NOMO-1 treated with DMSO at 0.1 percent for 48 hours (cell line): ENCODE results near the gene SH3RF3.

Source experiments
- DNase-seq: peaks from one replicate; lab custom pipeline; 2025; ENCODE audit not compliant: unreplicated experiment; lab: John Stamatoyannopoulos, UW

SH3RF3 gene

DNA sequence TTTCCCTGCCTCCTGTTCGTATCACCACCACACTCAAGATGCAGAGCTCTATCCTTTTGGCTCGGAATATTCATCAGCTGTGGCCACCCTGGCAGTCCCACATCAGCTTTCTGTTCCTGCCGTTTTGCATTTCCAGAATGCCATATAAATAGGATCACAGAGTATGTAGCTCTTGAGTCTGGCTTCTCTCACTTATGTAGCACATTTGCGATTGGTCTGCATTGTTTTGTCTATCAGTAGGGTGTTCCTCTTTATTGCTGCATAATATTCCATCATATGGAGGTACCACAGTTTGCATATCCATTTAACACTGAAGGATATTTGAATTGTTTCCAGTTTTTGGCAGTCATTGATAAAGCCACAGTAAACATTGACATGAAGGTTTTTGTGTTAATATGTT is 104.6 kb downstream of the SH3RF3 start:
- DNase-seq, result no peak

DNA sequence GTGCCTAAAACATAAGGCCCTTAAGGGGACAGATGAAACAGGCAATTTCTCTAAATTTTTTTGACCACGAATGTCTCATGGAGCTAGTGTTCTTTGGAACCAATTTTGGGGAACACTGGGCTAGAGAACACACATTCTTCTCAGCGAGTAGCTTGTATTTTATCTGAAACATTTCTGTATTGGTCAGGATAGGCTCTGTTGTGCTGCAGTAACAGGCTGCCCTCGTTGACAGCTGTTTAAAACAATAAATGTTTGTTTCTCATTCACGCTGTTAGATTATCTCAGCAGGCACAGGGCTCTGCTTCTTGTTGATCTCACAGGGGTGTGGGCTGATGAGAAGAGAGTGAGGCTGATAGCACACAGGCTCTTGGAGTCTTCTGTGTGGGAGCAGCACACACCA is 105.3 kb downstream of the SH3RF3 start:
- DNase-seq, result no peak

DNA sequence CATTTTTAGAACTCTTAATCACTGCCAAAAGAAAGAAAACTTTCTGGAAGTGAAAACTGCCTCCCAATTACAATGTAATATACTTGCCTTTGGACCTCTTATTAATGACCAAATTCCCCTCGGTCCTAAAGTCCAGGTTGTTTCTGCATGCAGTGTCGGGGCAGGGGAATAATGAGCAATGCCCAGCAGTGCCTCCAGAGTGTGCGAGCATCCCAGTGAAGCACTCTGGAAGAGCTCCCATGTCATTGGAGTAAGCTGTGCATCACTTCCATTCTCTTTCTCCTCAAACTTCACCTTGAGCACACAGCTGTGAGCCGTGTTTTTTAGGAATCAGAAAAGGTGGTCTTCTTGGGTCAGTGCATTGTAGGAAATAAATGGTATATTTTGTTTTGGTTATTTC is 107.1 kb downstream of the SH3RF3 start:
- no peak for DNase-seq

DNA sequence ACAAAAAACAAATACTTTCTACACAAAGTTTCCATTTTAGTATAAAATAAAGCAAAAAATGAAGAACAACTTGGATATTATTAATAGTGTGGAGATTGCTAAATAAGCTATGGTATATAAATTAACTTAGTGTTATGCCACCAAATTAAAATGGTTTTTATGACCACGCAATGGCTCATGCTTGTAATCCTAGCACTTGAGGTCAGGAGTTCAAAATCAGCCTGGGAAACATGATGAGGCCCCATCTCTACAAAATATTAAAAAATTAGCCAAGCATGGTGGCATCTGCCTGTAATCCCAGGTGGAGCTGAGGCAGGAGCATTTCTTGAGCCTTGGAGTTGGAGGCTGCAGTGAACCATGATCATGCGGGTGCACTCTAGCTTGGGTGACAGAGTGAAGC is 108.8 kb downstream of the SH3RF3 start:
- no peak for DNase-seq

DNA sequence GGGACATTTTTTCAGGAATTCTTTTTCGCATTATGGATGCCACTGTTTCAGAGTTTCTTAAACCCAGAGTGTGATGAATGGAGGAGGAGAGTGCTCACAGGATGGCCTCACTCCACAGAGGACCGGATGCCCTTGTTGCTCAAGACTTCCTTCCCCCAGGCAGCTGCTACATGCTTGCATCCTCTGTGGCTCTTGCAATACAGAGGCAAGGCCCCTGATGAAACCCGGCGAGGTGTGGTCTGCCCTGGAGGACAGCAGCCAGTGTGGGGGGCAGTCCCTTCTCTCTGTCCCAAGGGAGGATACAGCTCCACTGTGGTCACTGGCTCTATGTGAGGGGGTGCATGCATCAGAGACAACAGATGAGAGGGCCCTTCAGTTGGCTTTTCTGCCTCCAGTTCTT is 109.6 kb downstream of the SH3RF3 start:
- DNase-seq, result peak; percentile 96

DNA sequence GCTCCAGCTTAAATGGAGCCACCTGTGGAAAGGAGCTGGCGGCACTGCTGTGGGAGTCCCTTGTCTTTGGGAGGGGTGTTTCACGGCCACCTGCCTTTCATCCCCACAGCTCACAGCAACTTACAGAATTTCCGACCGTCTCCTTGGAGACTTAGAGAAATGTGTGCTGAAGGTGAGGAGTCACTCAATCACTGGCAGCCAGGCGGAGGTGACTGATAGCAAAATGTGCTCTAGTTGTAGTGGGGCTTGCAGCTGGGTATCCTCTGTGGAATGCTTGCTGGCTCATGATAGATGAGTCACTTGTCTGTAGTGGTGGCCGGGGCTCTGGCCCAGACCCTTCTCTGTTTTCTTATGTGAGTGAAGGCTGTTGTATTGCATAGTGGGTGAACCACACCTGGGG is 110.7 kb downstream of the SH3RF3 start:
- no peak for DNase-seq

DNA sequence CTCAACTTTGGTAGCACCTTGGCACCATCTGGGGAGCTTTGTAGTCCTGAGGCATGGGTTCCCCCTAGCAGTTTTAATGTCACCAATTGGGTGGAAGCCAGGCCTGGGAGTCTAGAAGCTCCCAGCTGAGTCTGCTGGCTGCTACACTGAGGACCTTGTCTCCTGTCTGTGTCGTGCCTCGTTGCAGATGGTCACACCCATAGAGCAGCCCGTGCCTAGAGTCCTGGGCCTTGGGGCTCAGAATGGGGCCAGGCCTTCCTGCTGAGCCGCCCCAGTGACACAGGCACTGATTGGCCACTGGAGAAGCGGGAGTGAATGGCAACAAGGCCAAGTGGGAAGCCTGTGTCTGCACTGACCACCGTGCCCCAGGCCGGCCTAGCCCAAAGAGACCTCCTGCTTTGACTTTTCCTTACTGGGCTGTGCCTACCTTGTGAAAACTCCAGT is 113.2 kb downstream of the SH3RF3 start:
- DNase-seq, result no peak

DNA sequence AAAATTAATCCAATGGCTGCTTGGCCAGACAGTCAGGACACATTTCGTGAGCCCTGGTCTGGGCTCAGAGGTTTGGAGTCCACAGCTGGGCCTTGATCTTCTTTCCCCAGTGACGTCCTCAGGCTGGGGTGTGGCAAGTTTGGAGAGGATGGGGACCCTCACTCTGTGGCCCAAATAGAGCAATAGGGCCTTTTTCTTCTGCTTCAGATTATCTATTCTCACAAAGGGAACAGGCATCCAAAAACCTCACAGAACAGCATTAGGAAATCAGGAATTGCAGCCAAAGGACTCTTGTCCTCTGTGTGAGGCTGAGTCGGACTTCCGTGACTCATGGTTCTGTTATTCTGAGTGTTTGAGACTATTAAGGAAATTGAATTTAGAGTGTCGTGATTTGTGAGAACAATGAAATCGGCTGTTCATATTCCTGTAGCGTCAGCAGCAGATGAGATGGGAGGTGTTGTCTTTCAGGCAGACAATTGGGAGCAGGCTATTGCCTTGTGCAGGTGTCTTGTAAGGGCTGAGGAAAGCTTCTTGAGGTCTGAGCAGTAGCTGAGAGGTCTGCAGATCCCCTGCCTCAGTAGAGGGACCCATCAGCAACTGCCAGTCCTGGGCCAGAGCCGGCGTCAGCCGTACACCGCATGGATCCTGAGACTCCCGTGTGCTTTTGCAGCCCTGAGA is 113.8 kb downstream of the SH3RF3 start:
- DNase-seq, result no peak

DNA sequence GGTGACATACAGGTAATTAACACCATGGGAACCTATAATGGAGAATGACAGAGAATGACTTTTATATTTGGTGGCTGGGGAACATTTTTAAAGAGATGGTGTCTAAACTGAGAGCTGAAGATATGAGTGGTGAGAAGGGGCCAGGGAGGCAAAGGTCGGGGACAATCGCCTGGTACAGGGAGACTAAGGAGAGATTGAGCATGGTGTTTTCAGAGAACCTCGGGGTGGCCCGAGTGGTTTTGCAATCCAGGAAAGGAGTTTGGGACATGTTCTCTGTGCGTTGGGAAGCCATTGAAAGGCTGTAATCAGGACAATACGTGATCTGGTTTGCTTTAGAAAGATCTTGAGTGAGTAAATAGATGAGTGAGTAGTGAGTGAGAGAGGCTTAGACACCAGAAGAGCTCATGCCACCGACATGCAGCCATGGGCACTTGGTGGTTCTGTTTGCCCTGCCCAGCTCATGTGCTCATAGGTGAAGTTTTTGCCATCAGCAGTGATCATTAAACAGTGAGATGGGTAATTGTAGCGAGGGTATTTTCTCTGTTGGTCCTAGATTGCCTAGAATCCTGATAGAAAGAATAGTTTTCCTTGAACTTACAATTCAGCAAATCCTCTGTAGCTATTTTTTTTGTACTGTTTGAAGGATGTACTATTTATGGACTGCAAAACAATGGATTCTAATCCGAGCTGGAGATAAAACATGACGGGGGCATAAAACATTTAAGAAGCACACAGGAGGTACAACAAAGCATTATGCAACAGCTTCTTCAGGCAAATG is 114.7 kb downstream of the SH3RF3 start:
- DNase-seq, result no peak

DNA sequence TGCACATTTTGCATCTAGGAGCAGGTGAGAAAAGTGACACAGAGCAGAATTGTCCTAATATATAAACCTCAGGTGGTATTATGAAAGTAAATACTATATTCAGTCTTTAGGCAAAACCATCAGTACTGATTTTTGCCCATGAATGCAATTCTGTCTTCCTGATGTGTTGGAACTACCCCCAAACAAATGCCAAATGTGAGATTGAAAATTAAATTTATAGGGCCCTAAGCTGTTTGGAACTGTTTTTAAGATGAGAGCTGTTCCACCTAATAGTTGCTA is 115.2 kb downstream of the SH3RF3 start:
- no peak for DNase-seq

DNA sequence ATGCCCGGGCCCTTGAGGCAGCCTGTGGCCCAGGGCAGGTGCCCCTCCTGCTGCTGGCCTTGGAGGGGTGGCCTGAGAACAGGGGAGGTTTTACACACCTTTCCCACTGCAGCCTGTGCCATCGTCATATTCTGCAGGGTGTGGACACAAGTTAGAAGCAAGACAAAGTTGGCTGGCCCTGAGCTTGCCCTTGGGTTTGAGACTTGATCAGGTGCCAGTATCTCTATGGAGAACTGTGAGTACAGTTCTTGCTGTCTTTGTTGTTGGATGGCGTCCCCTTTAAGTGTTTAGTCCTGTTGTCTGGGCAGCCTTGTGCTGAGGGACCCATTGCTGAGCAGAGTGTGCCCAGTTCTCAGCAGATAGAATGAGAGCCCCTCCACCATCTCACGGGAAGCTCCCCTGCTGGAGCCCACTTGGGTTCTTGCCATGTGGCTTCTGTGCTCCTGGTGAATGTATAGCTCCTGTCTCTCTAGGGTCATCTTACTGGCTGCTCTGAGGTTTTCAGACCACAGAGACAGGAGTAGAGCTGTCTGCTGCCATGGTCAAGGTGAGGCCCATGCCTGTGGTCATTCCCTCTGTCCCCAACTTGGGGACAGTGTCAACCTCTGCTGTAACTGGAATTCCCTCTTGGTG is 115.9 kb downstream of the SH3RF3 start:
- no peak for DNase-seq

DNA sequence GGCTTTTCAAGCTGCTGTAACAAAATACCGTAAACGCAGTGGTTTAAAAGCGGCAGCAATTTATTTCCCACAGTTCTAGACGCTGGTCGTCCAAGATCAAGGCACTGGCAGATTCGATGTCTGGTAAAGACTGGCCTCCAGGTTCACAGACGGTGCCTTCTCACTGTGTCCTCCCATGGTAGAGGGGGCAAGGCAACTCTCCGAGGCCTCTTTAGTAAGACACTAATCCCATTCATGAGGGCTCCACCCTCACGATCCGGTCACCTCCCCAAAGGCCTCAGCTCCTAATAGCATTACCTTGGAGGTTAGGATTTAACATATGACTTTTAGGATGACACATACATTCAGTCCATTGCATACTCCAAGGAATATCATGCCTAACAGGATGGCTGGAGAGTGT is 117.2 kb downstream of the SH3RF3 start:
- no peak for DNase-seq

DNA sequence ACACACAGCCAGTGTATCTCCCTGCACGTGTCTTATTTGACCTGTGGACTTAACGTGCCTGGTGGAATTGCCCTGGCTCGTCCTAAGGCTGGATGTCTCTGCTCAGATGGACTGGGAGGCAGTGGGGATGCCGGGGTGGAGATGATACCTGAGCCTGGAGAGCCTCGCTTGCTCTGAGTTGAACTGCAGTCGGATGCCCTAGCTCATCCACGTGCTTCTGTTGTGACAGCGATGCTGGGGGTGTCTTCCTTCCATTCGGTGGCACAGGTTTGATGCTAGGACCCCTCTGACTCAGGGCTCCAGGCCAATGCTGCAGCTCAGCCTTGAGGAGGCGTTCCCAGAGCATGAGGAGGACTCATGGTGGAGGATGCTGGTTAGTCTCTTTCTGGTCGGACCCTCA is 117.6 kb downstream of the SH3RF3 start:
- no peak for DNase-seq

DNA sequence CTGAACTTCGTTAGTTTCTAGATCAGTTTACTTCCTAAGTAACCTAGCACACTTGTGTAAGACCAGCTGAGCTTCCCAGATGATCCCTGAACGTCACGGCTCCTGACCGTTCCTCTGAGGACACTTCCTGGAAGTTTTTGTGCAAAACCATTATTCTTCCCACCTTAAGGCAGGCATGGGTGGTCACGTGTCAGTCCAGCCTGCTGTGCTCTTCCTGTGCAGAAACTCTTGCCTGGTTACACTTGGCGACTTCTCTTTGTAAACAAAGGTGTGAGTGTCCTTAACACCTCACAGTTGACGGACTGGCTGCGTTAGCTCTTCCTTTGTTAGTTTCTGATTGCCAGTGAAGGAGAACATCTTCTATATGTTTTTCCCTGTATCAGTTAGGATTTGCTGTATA is 118.3 kb downstream of the SH3RF3 start:
- DNase-seq, result no peak

DNA sequence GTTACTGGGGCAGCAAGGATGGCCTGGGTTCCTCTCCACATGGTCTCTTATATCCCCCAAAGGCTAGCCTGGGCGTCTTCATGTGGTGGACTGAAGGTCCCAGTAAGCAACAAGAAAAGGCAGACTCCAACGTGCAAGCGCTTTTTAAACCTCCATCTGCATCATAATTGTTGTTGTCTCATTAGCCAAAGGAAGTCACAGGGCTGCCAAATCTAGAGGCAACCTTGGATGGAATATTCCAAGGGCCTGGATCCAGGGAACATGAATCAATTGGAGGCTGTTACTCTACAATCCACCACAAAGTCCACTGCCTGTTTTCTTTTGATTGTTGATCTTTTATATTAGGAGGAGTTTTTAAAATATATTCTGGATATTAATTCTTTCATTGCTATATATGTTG is 118.8 kb downstream of the SH3RF3 start:
- no peak for DNase-seq

DNA sequence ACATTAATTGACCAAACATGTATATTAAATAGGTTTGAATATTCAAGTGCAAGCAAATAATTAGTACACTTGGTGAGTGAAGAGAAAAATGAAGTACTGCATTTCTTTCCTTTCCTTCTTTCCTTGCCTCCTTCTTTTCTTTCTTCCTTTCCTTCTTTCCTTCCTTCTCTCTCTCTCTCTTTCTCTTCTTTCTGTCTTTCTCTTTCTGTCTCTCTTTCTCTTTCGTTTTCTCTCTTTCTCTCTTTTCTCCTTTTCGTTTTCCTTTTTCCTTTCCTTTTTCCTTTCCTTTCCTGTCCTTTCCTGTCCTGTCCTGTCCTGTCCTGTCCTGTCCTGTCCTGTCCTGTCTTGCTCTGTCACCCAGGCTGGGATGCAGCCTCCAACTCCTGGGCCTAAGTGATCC is 119.6 kb downstream of the SH3RF3 start:
- DNase-seq, result no peak

DNA sequence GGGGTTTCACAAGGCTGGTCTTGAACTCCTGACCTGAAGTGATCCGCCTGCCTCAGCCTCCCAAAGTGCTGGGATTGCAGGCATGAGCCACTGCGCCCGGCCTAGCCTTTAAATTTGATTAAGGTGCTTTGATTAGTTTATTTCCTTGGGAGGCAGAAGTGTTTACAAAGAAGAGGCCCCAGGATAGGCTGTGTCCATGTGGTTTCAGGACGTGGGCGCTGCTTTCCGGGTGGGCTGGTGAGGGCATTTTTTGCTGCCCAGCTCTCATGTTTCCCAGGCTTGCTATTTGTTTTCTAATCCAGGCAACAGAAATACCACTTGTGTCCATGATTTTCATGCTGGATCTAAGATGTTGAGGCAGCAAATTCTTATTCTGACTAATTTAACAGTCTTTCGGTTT is 124.2 kb downstream of the SH3RF3 start:
- DNase-seq, result no peak

DNA sequence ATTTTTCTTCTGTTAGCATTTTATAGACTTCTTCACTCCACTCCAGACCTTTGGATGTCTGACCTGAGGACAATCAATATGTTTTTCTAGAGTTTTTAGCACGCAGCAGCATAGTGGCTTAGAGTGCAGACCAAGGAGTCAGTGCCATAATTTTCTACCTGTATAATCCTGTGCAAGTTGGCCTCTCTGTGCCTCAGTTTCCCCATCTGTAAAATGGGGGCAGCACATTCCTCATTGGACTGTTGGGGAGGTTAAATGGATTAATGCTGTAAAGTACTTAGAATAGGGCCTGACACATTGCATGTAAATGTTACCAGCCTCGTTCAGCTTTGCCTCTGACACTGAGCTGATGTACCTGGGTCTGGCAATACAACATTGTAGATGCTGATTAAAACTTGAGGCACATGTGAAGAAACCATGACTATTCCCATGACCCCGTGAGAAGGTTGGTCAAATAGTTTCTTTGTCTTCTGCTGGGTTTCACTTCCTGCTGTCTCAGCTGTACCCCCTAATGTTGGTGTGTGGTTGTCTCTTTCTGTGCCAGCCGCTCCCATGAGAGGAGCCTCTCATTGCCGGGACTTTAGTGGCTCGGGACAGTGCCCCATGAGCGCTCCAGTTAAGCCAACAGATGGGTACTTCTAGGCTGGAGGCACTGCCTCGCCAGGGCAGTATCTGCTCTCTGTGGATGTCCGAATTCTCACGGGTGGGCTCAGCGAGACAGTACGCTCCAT is 125.3 kb downstream of the SH3RF3 start:
- peak; percentile 73 for DNase-seq

DNA sequence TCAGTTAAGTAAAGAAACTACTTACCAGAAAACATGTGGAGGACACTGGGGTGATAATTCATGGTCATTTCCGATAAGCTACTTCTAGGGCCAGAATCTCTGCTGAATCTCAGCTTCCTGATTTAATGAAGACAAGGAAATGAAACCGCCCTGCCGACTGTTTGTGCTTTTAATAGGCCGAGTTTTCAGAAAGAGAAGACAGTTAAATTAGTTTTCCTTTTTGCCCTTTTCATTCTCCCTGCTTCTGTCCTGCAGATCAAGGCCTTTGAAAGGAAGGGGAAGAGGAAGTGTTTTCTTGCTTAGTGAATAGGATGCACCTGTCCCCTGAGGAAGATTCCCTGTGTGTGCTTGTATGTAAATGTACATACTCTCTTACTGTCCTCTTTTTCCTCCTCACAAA is 126.6 kb downstream of the SH3RF3 start:
- DNase-seq, result peak; percentile 80

DNA sequence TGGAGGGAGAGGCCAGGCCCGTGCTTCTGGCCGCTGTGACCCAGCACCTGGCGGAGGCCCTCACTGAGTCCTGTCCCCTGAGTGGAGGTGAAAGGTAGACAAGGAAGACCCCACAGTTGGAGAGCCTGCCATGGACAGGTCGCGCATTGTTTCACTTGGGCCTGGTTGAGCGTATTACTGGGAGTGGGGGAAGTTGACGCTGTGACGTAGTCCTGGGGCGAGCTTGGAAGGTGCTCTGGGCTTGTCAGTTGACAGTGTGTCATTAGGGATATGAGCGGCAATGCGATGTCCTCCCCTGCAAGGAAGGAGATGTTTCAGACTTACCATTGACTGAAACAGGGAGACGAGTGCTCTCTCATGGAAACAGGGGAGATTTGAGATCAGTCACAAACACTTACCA is 127.1 kb downstream of the SH3RF3 start:
- DNase-seq, result no peak

DNA sequence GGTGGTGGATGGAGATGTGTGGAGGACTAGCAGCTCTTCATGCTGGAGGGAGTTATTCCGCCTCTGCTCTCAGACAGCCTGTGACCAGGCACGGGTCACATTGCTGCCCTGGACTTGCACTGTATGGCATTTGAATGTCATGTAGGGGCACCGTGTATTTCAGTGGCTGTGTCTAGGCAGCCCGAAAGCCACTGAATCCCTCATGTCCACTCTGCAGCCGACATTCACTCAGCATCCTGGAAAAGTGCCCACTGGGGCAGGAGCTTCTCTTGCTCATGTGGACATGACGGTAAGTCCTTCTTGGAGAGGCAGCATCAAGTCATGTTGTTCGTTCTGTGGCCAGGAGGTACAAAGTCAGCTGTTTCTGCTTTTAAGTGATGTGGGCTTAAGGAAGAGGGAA is 127.9 kb downstream of the SH3RF3 start:
- no peak for DNase-seq

DNA sequence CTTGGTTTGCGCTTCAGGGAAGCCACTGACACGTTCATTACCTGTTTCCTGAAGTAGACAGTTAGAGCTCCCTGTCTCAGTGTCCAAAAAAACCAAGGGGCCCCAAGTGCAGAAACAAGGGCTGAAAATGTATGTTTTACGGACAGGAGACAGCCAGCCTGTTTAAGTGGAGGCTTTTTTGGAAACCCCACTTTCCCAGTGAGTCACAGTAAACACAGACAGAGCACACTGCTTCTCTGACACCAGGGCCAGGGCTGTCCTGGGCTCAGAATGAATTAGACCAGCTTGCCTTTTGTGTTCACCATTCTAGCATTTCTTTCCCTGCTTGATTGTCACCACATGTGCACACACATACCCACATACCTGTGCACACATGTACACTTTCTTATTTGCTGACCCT is 128.6 kb downstream of the SH3RF3 start:
- no peak for DNase-seq
